K562 (cell line): Measurements from ENCODE around the gene CFAP298. TPM values are rescaled to one million over a fixed set of nuclear protein-coding genes. Genes with fewer than 3 reads are reported as not detected.

Experiments
- ATAC-seq: fragments of 200-7000 bp; cut with Tn5 transposase; 3 replicates; pipeline ENCODE4 v1.9.1; 2020; ENCODE audit warnings: moderate library complexity
- BruUV-seq: library from RNA; stranded (reverse); fragments of 400-500 nt; replicated peaks from 2 replicates; lab custom pipeline; 2021; lab: Mats Ljungman, UMichigan
- CTCF ChIA-PET: fragments of 300-600 bp; formaldehyde crosslinking; extraction: SDS; loops from one replicate; lab custom pipeline; 2021; ENCODE audit warnings: low intra/inter-chr PET ratio; lab: Yijun Ruan, JAX
- POLR2A ChIA-PET: fragments of 300-600, 350-650 bp; sonication (Branson Sonifier 250); formaldehyde crosslinking; extraction: SDS; loops from one replicate; lab custom pipeline; 2021; ENCODE audit warnings: antibody characterized with exemption, inconsistent platforms; lab: Yijun Ruan, JAX
- DNase-seq, 4 experiments: peaks; one replicate each; pipeline versions ENCODE4 v3.0.0 to v3.0.0-alpha.2; 2011 to 2018; ENCODE audit warnings: low spot score in 3 of 4, mixed read lengths in 3 of 4; ENCODE audit errors: extremely low read depth in 1 of 4
- FAIRE-seq: peaks from 2 replicates; lab custom pipeline; 2011; peaks lifted over from hg19 to GRCh38; lab: Jason Lieb, UNC
- H2AFZ ChIP-seq: 2 replicates; pipeline ENCODE4 v1.6.0; 2011; ENCODE audit warnings: low read depth, low read length, control low read depth, inconsistent platforms
- H3K27ac ChIP-seq: fragments of 200-600 bp; 3 replicates; pipeline ENCODE4 v1.8.0; 2011; ENCODE audit warnings: low read depth, mild to moderate bottlenecking, control low read depth, inconsistent platforms, low read length, moderate library complexity, mixed read lengths; ENCODE audit errors: extremely low read depth
- H3K27me3 ChIP-seq, 2 experiments: fragments of 300-600 bp in 1 of 2; 2 replicates in 1 of 2; 3 replicates in 1 of 2; pipeline versions ENCODE4 v1.6.0 to v1.8.0; 2011; ENCODE audit warnings: inconsistent platforms in 2 of 2, low read length in 2 of 2, mild to moderate bottlenecking in 1 of 2, mixed read lengths in 1 of 2, moderate library complexity in 1 of 2; ENCODE audit not compliant: control insufficient read depth in 2 of 2, insufficient read depth in 2 of 2
- H3K36me3 ChIP-seq: fragments of 300-600 bp; 3 replicates; pipeline ENCODE4 v1.8.0; 2011; ENCODE audit warnings: mild to moderate bottlenecking, low read length, inconsistent platforms; ENCODE audit not compliant: control insufficient read depth, insufficient read depth
- H3K4me1 ChIP-seq, 2 experiments: fragments of 200-600 bp in 1 of 2; replicated peaks in 1 of 2; 2 replicates in 1 of 2; 3 replicates in 1 of 2; pipeline versions ENCODE4 v1.5.1 to v1.8.0; 2011; ENCODE audit warnings: inconsistent platforms in 2 of 2, low read length in 2 of 2, mild to moderate bottlenecking in 1 of 2, mixed read lengths in 1 of 2, moderate library complexity in 1 of 2; ENCODE audit not compliant: control insufficient read depth in 2 of 2, insufficient read depth in 2 of 2
- H3K4me2 ChIP-seq: 2 replicates; pipeline ENCODE4 v1.6.1; 2011; ENCODE audit warnings: low read length, control low read depth, inconsistent platforms, mixed read lengths; ENCODE audit not compliant: insufficient read depth
- H3K4me3 ChIP-seq: fragments of 200-600 bp; sonication (generic), shearing (Covaris generic); 2 replicates; pipeline ENCODE4 v1.5.1; 2016; ENCODE audit warnings: control low read depth, inconsistent platforms
- H3K79me2 ChIP-seq: fragments of 200-600 bp; 3 replicates; pipeline ENCODE4 v1.8.0; 2011; ENCODE audit warnings: low read length, inconsistent platforms; ENCODE audit not compliant: control insufficient read depth, insufficient read depth
- H3K9ac ChIP-seq, 2 experiments: 2 replicates each; pipeline versions ENCODE4 v1.6.0 to v1.6.1; 2011; ENCODE audit warnings: low read depth in 2 of 2, low read length in 2 of 2, control low read depth in 1 of 2, inconsistent platforms in 1 of 2, mild to moderate bottlenecking in 1 of 2, mixed read lengths in 1 of 2; ENCODE audit not compliant: insufficient read depth in 1 of 2
- H3K9me1 ChIP-seq: one replicate; pipeline ENCODE4 v1.6.0; 2011; ENCODE audit warnings: inconsistent platforms, mild to moderate bottlenecking, low read length, moderate library complexity; ENCODE audit not compliant: control insufficient read depth, insufficient read depth
- H3K9me3 ChIP-seq: replicated peaks from 2 replicates; pipeline ENCODE4 v1.5.1; 2011; ENCODE audit warnings: low read depth, low read length, inconsistent platforms; ENCODE audit not compliant: control insufficient read depth, insufficient read depth
- H4K20me1 ChIP-seq: replicated peaks from 2 replicates; pipeline ENCODE4 v1.6.1; 2011; ENCODE audit warnings: low read length, inconsistent platforms, mixed read lengths; ENCODE audit not compliant: control insufficient read depth, insufficient read depth
- CBFA2T3 ChIP-seq: fragments of 450-650 bp; IDR thresholded peaks from 2 replicates; pipeline ENCODE4 v1.6.1; 2017
- PBX2 ChIP-seq, 2 experiments: IDR thresholded peaks in 1 of 2; conservative IDR thresholded peaks in 1 of 2; 2 replicates each; pipeline ENCODE4 v1.6.1; 2016; ENCODE audit warnings: low read depth in 2 of 2, mild to moderate bottlenecking in 1 of 2, missing compliant biosample characterization in 1 of 2, missing genetic modification characterization in 1 of 2, moderate library complexity in 1 of 2
- WGBS: fragments of 100-300 bp; shearing (Covaris generic); methylation state at CpG from one replicate; pipeline ENCODE4 v1.1.6; 2016; ENCODE audit warnings: low coverage, mixed read lengths; ENCODE audit not compliant: insufficient coverage; ENCODE audit errors: missing lambda C conversion rate; 5-methylcytosine and 5-hydroxymethylcytosine counted together
- in situ Hi-C: fragments of 300-500 bp; cut with MboI; formaldehyde crosslinking; loops from 4 replicates; pipeline ENCODE4 v1.15.0; 2018; ENCODE audit warnings: inconsistent platforms, mixed read lengths
- intact Hi-C: fragments of 100-400 bp; cut with micrococcal nuclease; formaldehyde crosslinking; loops from 2 replicates; pipeline ENCODE4 v1.14.2; 2022
- polyA plus RNA-seq, 8 experiments: library from polyadenylated mRNA; depleted of rRNA in 4 of 8; stranded (reverse) in 5 of 8; unstranded in 3 of 8; fragments of >200 nt; fragmentation: Nextera tagmentation in 2 of 8; fragmentation: Illumina TruSeq in 1 of 8; extraction: Ambion mirVana in 2 of 8; extraction: Trizol in 1 of 8; gene quantifications; 2 replicates each; pipeline versions ENCODE4 v1.2.1 to v1.2.3, GENCODE V29; 2011 to 2014; ENCODE audit warnings: inconsistent platforms in 1 of 8, missing spikeins in 1 of 8
- total RNA-seq, 7 experiments: library from RNA; depleted of rRNA in 6 of 7; stranded (reverse); fragments of >200 nt in 6 of 7; fragmentation: Illumina TruSeq in 2 of 7; extraction: Trizol in 2 of 7; gene quantifications; 2 replicates each; pipeline versions ENCODE4 v1.2.1 to v1.2.3, GENCODE V29; 2011 to 2021; ENCODE audit warnings: low replicate concordance in 1 of 7

Gene CFAP298
- total and polyA plus RNA-seq, 9 of the 15 experiments (the other 6 are each of a cell fraction or from before 2014, with no cell fraction given): 31.4 to 178 (median 89.7) TPM

GRCh38 chr21:32567626-32568025, 44.6 kb downstream of the CFAP298 start:
- CTCF ChIA-PET: no interaction called here
- POLR2A ChIA-PET: interaction anchor here (0.7 kb wide), 1 partner anchor 16 kb away, joined by 3 read pairs; no protein-coding TSS in a partner anchor
- TF ChIP-seq CBFA2T3 (0 out of 2 replicates have a peak, but pooled peaks have one; percentile 5), PBX2 (CRISPR knock-in tag; IDR thresholded peaks at IDR 0.05; ENCODE audit: low read depth) (no peak), PBX2 (tag; conservative IDR thresholded peaks at IDR 0.05; ENCODE audit: low read depth) (no peak)
- intact Hi-C loops (no loop called here), in situ Hi-C loops (no loop called here)
- H4K20me1 ChIP-seq: no peaks in the 10 kb centered on the region
- H3K27ac ChIP-seq: no peak overlapping the region
- H3K27me3 ChIP-seq: no peaks in the 10 kb centered on the region; a peak in 1 of 5 replicates
- DNase-seq: peak in 1 of 4 experiments; percentile 38
- ATAC-seq: no peak
- H3K4me3 ChIP-seq: no peak overlapping the region
- peak overlapping the region; percentile 69 for H2AFZ ChIP-seq
- no peaks in the 10 kb centered on the region for H3K36me3 ChIP-seq
- no peaks in the 10 kb centered on the region for H3K9me1 ChIP-seq
- no peaks in the 10 kb centered on the region for H3K79me2 ChIP-seq
- 44% methylated on average over 8 of the region's 8 CpGs for WGBS
- H3K4me1 ChIP-seq: peaks cover 11 to 16% of the 10 kb centered on the region in 2 experiments; a peak in 4 of 5 replicates
- H3K9me3 ChIP-seq: no peaks in the 10 kb centered on the region
- peak overlapping the region in 1 of 2 experiments; percentile 49; a peak in 1 of 4 replicates for H3K9ac ChIP-seq
- BruUV-seq: no TSS peak
- FAIRE-seq: no peak
- H3K4me2 ChIP-seq: no peak overlapping the region
